ENCODE results near the gene OCA2.
"Not testable (repeated sequence)": the region's sequence is repeated elsewhere in the genome, so short reads cannot be mapped to it uniquely, and the experiment has no call there.

Gene OCA2

GRCh38 chr15:27767918-27768640, 331.0 kb downstream of the OCA2 start:
- Histone ChIP-seq H3K9ac (ENCODE audit: low read length) (no peak overlapping the region), H3K79me2 (ENCODE audit: control insufficient read depth, insufficient read depth, low read length, poor library complexity) (no peaks in the 10 kb centered on the region), H4K12ac (ENCODE audit: low read depth, low read length) (no peak overlapping the region), H3K23ac (ENCODE audit: low read length) (no peak overlapping the region), H4K91ac (ENCODE audit: low read depth, low read length) (no peak overlapping the region), H3K14ac (ENCODE audit: low read length) (no peak overlapping the region), H3K36me3 (ENCODE audit: control insufficient read depth in 1 of 2, insufficient read depth in 2 of 2, low read length in 2 of 2) (no peaks in the 10 kb centered on the region), H2AFZ (ENCODE audit: insufficient read depth, low read length, poor library complexity) (no peak overlapping the region), H2BK5ac (ENCODE audit: low read depth, low read length, poor library complexity) (no peak overlapping the region), H3K4me1 (ENCODE audit: control insufficient read depth in 1 of 2, insufficient read depth in 2 of 2, low read length in 2 of 2) (no peaks in the 10 kb centered on the region), H3K79me1 (ENCODE audit: low read length) (no peaks in the 10 kb centered on the region), H3K4me2 (ENCODE audit: low read length) (no peak overlapping the region), H3K27me3 (ENCODE audit: insufficient read depth, low read length) (no peaks in the 10 kb centered on the region), H3K4me3 (ENCODE audit: low read depth, low read length) (no peak overlapping the region), H3K18ac (ENCODE audit: low read length) (no peak overlapping the region), H3K27ac (ENCODE audit: low read depth, low read length) (no peak overlapping the region), H2BK12ac (ENCODE audit: low read length) (no peak overlapping the region), H4K8ac (ENCODE audit: low read depth, low read length) (no peak overlapping the region), H3K9me3 (ENCODE audit: insufficient read depth, low read depth, low read length) (peaks cover 2% of the 10 kb centered on the region), H2AK5ac (ENCODE audit: low read length) (no peak overlapping the region), H2BK120ac (ENCODE audit: insufficient read depth, low read length, poor library complexity) (no peak overlapping the region), H3K4ac (ENCODE audit: low read depth, low read length) (no peak overlapping the region)
- no CpG with 5 or more reads among the region's 14 CpGs for WGBS (ENCODE audit: extremely low coverage, insufficient coverage, insufficient read length)
- no peak for DNase-seq

GRCh38 chr15:27767430-27767829, 331.7 kb downstream of the OCA2 start:
- not testable (repeated sequence) for H3K14ac ChIP-seq (ENCODE audit: low read length); H3K4ac ChIP-seq (ENCODE audit: low read depth, low read length); H2AFZ ChIP-seq (ENCODE audit: insufficient read depth, low read length, poor library complexity); H3K9ac ChIP-seq (ENCODE audit: low read length); DNase-seq; H3K18ac ChIP-seq (ENCODE audit: low read length); H4K8ac ChIP-seq (ENCODE audit: low read depth, low read length); H4K12ac ChIP-seq (ENCODE audit: low read depth, low read length); H3K36me3 ChIP-seq (ENCODE audit: control insufficient read depth in 1 of 2, insufficient read depth in 2 of 2, low read length in 2 of 2); H3K4me2 ChIP-seq (ENCODE audit: low read length); H3K27ac ChIP-seq (ENCODE audit: low read depth, low read length); H2BK120ac ChIP-seq (ENCODE audit: insufficient read depth, low read length, poor library complexity); H3K9me3 ChIP-seq (ENCODE audit: insufficient read depth, low read depth, low read length); H3K27me3 ChIP-seq (ENCODE audit: insufficient read depth, low read length); H2AK5ac ChIP-seq (ENCODE audit: low read length); H2BK12ac ChIP-seq (ENCODE audit: low read length); H3K4me1 ChIP-seq (ENCODE audit: control insufficient read depth in 1 of 2, insufficient read depth in 2 of 2, low read length in 2 of 2); H3K79me2 ChIP-seq (ENCODE audit: control insufficient read depth, insufficient read depth, low read length, poor library complexity); H3K4me3 ChIP-seq (ENCODE audit: low read depth, low read length); H4K91ac ChIP-seq (ENCODE audit: low read depth, low read length); H2BK5ac ChIP-seq (ENCODE audit: low read depth, low read length, poor library complexity); H3K79me1 ChIP-seq (ENCODE audit: low read length); H3K23ac ChIP-seq (ENCODE audit: low read length)

GRCh38 chr15:27764339-27764738, 334.8 kb downstream of the OCA2 start:
- Histone ChIP-seq H2BK5ac (ENCODE audit: low read depth, low read length, poor library complexity) (no peak overlapping the region), H3K9me3 (ENCODE audit: insufficient read depth, low read depth, low read length) (peaks cover 2% of the 10 kb centered on the region), H3K9ac (ENCODE audit: low read length) (no peak overlapping the region), H3K4me3 (ENCODE audit: low read depth, low read length) (no peak overlapping the region), H3K79me2 (ENCODE audit: control insufficient read depth, insufficient read depth, low read length, poor library complexity) (no peaks in the 10 kb centered on the region), H2AK5ac (ENCODE audit: low read length) (no peak overlapping the region), H2AFZ (ENCODE audit: insufficient read depth, low read length, poor library complexity) (no peak overlapping the region), H3K23ac (ENCODE audit: low read length) (no peak overlapping the region), H3K18ac (ENCODE audit: low read length) (no peak overlapping the region), H4K8ac (ENCODE audit: low read depth, low read length) (no peak overlapping the region), H3K4me1 (ENCODE audit: control insufficient read depth in 1 of 2, insufficient read depth in 2 of 2, low read length in 2 of 2) (no peaks in the 10 kb centered on the region), H3K27ac (ENCODE audit: low read depth, low read length) (no peak overlapping the region), H3K79me1 (ENCODE audit: low read length) (no peaks in the 10 kb centered on the region), H3K14ac (ENCODE audit: low read length) (no peak overlapping the region), H4K91ac (ENCODE audit: low read depth, low read length) (no peak overlapping the region), H3K27me3 (ENCODE audit: insufficient read depth, low read length) (no peaks in the 10 kb centered on the region), H3K4me2 (ENCODE audit: low read length) (no peak overlapping the region), H2BK12ac (ENCODE audit: low read length) (no peak overlapping the region), H4K12ac (ENCODE audit: low read depth, low read length) (no peak overlapping the region), H3K36me3 (ENCODE audit: control insufficient read depth in 1 of 2, insufficient read depth in 2 of 2, low read length in 2 of 2) (no peaks in the 10 kb centered on the region), H2BK120ac (ENCODE audit: insufficient read depth, low read length, poor library complexity) (no peak overlapping the region), H3K4ac (ENCODE audit: low read depth, low read length) (no peak overlapping the region)
- no peak for DNase-seq
- no CpG with 5 or more reads among the region's 3 CpGs for WGBS (ENCODE audit: extremely low coverage, insufficient coverage, insufficient read length)

GRCh38 chr15:27763514-27763913, 335.6 kb downstream of the OCA2 start:
- Histone ChIP-seq H2AFZ (ENCODE audit: insufficient read depth, low read length, poor library complexity) (no peak overlapping the region), H2AK5ac (ENCODE audit: low read length) (no peak overlapping the region), H3K4me2 (ENCODE audit: low read length) (no peak overlapping the region), H3K4me1 (ENCODE audit: control insufficient read depth in 1 of 2, insufficient read depth in 2 of 2, low read length in 2 of 2) (no peaks in the 10 kb centered on the region), H3K9me3 (ENCODE audit: insufficient read depth, low read depth, low read length) (peaks cover 2% of the 10 kb centered on the region), H4K91ac (ENCODE audit: low read depth, low read length) (no peak overlapping the region), H3K79me1 (ENCODE audit: low read length) (no peaks in the 10 kb centered on the region), H3K27me3 (ENCODE audit: insufficient read depth, low read length) (no peaks in the 10 kb centered on the region), H3K18ac (ENCODE audit: low read length) (no peak overlapping the region), H3K36me3 (ENCODE audit: control insufficient read depth in 1 of 2, insufficient read depth in 2 of 2, low read length in 2 of 2) (no peaks in the 10 kb centered on the region), H3K14ac (ENCODE audit: low read length) (no peak overlapping the region), H3K27ac (ENCODE audit: low read depth, low read length) (no peak overlapping the region), H3K4ac (ENCODE audit: low read depth, low read length) (no peak overlapping the region), H3K9ac (ENCODE audit: low read length) (no peak overlapping the region), H3K79me2 (ENCODE audit: control insufficient read depth, insufficient read depth, low read length, poor library complexity) (no peaks in the 10 kb centered on the region), H3K23ac (ENCODE audit: low read length) (no peak overlapping the region), H2BK5ac (ENCODE audit: low read depth, low read length, poor library complexity) (no peak overlapping the region), H4K8ac (ENCODE audit: low read depth, low read length) (no peak overlapping the region), H3K4me3 (ENCODE audit: low read depth, low read length) (no peak overlapping the region), H2BK120ac (ENCODE audit: insufficient read depth, low read length, poor library complexity) (no peak overlapping the region), H4K12ac (ENCODE audit: low read depth, low read length) (no peak overlapping the region), H2BK12ac (ENCODE audit: low read length) (no peak overlapping the region)
- no CpG with 5 or more reads among the region's 3 CpGs for WGBS (ENCODE audit: extremely low coverage, insufficient coverage, insufficient read length)
- no peak for DNase-seq

Measured in trophoblast cell (in vitro differentiated cells and primary cell).